SHP77 (cell line): ENCODE measurements around the gene RPL18.
"Not testable (repeated sequence)": the region's sequence is repeated elsewhere in the genome, so short reads cannot be mapped to it uniquely, and the experiment has no call there.

Experiments
- DNase-seq, 2 experiments: peaks; one replicate each; lab custom pipeline; 2025; lab: John Stamatoyannopoulos, UW

RPL18 gene

DNA sequence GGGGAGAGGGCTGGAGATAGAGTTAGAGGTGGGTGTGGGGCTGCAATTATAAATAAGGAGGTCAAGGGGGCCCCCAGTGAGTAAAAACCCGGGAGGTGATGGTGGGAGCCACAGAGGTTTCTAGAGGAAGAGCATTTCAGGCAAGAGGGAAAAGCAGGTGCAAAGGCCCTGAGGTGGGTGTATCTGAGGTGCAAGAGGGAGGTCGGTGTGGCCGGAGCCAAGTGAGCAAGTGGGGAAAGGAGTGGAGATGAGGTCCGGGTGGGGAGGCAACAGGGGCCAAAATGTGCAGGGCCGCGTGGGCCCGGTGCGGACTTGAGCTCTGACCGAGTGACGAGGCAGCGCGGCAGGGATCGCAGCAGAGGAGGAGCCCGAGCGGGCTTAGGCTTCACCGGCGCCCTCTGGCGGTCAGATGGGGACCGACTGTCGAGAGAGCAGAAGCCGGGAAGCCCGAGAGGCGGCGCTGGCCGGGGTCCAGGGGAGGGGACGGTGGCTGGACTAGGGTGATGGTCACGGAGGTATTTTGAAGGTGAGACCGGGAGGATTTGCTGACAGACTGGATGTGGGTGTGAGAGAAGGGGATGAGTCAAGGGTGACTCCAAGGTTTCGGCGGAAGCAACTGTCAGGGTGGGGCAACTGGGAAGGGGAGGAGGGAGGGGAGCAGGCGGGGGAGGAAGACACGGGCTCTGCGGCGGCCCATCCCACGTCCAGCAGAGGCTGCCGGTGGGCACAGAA, 30.1 kb downstream of the RPL18 start:
- DNase-seq = peak; percentile 62 to 84

DNA sequence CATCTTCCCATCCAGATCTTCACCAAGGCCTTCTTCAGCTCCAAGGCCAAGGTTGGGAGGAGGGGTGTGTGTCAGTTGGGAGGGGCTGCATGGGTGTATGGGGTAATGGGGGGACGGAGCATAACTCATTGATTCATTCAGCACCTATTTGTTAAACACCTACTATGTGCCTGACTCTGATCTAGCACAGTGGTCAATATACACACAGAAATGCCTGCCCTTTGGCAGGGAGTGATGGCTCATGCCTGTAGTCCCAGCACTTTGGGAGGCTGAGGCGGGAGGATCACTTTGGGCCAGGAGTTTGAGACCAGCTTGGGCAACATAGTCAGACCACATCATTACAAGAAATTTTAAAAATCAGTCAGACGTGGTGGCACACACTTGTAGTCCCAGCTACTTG, 31.6 kb downstream of the RPL18 start:
- no peak for DNase-seq

DNA sequence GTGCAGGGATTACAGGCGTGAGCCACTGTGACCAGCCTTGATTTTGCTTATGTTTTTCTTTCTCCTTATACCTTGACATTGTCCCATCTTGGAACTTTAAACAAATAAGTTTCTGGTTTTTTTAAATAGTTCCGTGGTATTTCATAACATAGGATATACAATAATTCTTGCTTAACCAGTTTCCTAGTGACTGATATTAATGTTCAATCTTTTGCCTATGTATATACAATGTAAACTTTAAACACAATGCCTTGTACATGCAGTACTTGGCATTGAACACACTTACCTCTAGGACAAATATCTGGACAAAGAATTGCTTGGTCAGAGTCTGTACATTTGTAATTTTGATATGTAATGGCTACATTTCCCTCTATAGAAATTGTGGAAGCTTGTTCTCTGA, 36.8 kb downstream of the RPL18 start:
- DNase-seq = no peak

DNA sequence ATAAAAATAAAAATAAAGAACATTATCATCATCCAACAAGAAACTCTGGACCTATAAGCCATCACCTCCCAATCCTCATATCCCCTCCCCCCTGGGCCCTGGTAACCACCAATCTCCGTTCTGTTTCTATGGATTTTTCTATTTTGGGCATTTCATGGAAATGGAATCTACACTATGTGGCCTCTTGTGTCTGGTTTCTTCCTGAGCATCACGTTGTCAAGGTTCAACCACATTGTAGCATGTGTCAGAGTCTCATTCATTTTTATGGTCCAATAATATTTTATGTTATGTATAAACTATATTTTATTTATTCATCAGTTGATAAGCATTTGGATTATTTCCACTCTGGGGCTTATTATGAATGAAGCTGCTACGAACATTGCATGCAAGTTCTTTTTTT, 40.1 kb downstream of the RPL18 start:
- DNase-seq = no peak

DNA sequence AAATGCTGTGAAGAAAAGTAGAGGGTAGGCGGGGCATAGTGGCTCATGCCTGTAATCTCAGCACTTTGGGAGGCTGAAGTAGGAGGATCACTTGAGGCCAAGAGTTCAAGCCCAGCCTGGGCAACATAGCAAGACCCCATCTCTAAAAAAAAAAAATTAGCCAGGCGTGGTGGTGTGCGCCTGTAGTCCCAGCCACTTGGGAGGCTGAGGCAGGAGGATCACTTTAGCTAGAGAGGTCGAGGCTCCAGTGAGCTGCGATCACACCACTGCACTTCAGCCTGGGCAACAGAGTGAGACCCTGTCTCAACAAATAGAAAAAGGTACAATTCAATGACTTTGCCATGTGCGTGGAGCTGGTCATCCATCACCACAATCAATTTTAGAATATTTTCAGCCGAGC, 41.1 kb downstream of the RPL18 start:
- DNase-seq = not testable (repeated sequence)

DNA sequence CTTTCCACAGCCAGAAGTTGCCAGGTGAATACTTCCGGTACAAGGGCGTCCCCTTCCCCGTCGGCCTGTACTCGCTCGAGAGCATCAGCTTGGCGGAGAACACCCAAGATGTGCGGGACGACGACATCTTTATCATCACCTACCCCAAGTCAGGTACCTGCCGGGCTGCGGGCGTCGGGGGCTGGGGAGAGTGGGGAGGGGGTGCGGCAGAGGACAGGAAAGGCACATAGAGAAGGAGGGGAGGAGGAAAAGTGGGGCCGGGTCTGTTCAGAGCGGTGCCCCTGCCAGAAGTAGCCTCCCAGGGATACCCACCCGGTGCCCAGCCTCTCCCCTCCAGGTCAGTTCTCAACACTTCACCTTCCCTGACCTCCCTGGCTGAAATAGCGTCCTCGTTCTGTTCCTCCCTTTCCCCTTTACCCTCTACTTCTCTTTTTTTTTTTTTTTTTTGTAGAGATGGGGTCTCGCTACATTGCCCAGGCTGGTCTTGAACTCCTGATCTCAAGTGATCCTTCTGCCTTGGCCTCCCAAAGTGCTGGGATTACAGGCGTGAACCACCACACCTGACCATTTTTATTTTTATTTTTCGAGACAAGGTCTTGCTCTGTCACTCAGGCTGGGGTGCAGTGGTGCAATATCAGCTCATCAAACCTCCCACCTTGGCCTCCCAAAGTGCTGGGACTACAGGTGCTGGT, 42.9 kb downstream of the RPL18 start:
- no peak for DNase-seq

DNA sequence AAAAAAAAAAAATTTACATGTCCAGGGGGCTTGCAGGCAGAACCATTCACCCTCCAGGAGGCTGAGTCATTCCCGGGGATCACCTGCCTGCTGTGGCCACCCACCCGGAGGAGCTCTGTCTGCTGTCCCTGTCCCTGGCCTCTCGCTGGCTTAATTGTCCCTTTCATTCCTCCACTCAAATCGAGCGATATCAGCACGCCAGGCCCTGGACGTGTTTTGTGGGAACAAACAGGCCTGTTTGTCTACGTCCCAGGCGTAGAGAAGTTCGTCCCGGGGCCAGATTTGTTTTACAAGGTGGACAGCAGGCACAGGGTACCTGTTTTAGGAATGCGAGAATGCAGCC, 45.8 kb downstream of the RPL18 start:
- DNase-seq = no peak

DNA sequence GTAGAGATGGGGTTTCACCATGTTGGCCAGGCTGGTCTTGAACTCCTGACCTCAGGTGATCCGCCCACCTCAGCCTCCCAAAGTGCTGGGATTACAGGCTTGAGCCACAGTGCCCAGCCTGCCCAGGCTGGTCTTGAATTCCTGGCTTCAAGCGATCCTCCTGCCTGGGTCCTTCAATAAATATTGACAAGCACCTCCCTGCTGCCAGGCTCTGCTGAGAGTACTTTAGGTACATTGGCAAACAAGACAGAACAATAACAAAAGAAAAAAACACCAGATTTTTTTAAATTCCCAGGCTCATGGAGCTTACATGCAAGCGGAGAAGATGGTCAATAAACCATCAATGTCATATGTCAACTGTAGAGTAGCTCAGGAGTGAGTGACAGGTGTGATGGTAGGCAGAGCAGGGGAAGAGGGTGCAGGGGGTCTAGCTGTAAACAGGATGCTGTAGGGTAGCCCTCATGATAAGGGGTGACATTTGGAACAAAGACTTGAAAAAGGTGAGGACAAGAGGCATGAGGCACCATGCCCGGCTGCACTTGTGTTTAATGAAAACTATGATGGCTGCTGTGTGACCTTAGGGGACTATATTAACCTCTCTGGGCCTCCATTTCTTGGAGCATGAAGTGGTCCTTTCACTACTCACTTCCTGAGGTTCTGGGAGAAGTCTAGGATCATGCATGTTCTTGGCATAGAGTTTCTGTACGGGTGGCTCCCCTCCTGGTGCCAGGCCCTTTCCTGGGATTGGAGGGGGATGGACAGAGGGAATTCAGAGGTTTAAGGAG, 47.4 kb downstream of the RPL18 start:
- no peak for DNase-seq

DNA sequence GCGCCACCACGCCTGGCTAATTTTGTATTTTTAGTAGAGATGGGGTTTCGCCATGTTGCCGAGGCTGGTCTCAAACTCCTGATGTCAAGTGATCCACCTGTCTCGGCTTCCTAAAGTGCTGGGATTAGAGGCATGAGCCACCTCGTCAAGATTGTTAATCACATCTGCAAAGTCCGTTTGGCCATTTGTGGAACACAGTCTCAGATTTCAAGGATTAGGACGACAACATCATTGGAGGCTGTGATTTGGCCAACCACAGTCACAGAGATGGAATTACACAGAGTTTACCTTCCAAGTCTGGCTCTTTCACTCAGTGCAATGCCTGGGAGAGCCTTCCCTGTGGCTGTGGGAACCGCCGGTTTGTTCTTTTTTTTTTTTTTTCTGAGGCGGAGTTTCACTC, 49.2 kb downstream of the RPL18 start:
- no peak for DNase-seq

DNA sequence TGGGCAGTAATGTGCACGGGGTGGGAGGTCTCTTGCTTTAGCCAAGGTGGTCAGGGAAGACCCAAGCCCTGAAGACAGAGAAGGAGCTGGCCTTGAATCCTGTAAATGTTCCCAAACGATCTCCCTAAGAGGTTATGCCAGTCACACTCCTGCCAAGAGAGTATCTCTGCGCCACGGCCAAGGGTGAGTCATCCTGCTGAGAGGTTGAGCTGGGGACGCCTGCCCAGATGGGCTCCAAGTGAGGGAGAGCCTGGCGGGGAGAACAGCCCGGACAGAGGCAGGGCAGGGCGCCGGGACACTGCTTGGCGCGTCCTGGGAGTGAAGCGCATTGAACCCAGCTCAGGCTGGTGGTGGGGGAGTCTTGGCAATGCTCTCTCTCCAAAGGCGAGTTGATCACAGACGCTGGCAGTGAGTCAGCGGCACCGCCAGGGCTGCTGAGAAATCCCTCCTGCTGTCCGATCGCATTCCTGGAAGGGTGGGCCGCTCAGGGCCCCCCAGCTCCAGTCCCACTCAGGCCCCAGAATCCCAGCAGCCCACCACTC, 50.6 kb downstream of the RPL18 start:
- peak; percentile 34 to 59 for DNase-seq
